Measurements from ENCODE around the gene TBX15. TPM values are rescaled to one million over a fixed set of nuclear protein-coding genes. Genes with fewer than 3 reads are reported as not detected.
A peak's percentile ranks its signal among the peaks of the same experiment; 100 is the strongest.

The TBX15 gene
- polyA plus RNA-seq (ENCODE audit: insufficient read length in 10 of 10) = 10 to 100 TPM; 44.9 to 72.2 (median 59.0) TPM
- long read RNA-seq, donor 1, full-length matches to known transcripts = 12 of 12 reads
- long read RNA-seq, donor 1, partial matches to known transcripts = 0 of 12 reads
- long read RNA-seq, donor 1, other reads (novel, unspliced or antisense) = 0 of 12 reads
- long read RNA-seq, donor 2, full-length matches to known transcripts = 6 of 6 reads
- long read RNA-seq, donor 2, partial matches to known transcripts = 0 of 6 reads
- long read RNA-seq, donor 2, other reads (novel, unspliced or antisense) = 0 of 6 reads
- long read RNA-seq, donor 3 = 0 reads
- long read RNA-seq, donor 4, full-length matches to known transcripts = 4 of 4 reads
- long read RNA-seq, donor 4, partial matches to known transcripts = 0 of 4 reads
- long read RNA-seq, donor 4, other reads (novel, unspliced or antisense) = 0 of 4 reads
- long read RNA-seq, donor 5, full-length matches to known transcripts = 6 of 35 reads
- long read RNA-seq, donor 5, partial matches to known transcripts = 29 of 35 reads
- long read RNA-seq, donor 5, other reads (novel, unspliced or antisense) = 0 of 35 reads
- long read RNA-seq, donor 6, full-length matches to known transcripts = 8 of 13 reads
- long read RNA-seq, donor 6, partial matches to known transcripts = 5 of 13 reads
- long read RNA-seq, donor 6, other reads (novel, unspliced or antisense) = 0 of 13 reads
- long read RNA-seq, donor 7, full-length matches to known transcripts = 14 of 14 reads
- long read RNA-seq, donor 7, partial matches to known transcripts = 0 of 14 reads
- long read RNA-seq, donor 7, other reads (novel, unspliced or antisense) = 0 of 14 reads
- long read RNA-seq, donor 8, full-length matches to known transcripts = 4 of 4 reads
- long read RNA-seq, donor 8, partial matches to known transcripts = 0 of 4 reads
- long read RNA-seq, donor 8, other reads (novel, unspliced or antisense) = 0 of 4 reads
- long read RNA-seq, donor 9, full-length matches to known transcripts = 1 of 1 reads
- long read RNA-seq, donor 9, partial matches to known transcripts = 0 of 1 reads
- long read RNA-seq, donor 9, other reads (novel, unspliced or antisense) = 0 of 1 reads

- DNase-seq = peak; percentile 92 to 96 (median 95)
These were observed at the start of gene TBX15 for GRCh38 chr1:118988186-118989005. Gene TBX15 (minus strand): TSS chr1:118988343. CDS start chr1:118987795, 548 bp downstream.

DNA sequence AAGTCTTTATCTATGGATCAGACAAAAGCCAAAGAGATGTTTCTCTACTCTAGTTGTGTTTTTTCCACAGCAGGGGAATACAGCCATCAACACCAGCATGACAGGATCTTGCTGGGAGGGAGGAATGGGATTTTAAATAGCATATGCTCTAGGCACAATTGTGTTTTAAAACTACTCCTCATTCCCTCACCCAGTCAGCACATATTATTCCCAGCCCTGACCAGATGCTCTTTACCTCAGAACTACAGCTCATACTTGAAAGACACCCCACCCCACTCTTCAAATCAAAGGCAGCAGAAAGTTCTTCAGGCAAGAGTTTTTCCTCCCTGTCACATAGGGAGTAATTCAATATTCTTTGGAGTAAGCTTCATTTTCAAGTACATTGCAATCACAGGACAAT is 46.2 kb upstream of the TBX15 start:
- no peak for DNase-seq

GRCh38 chr1:119032986-119033385 is 44.8 kb upstream of the TBX15 start:
- no peak for DNase-seq

DNA sequence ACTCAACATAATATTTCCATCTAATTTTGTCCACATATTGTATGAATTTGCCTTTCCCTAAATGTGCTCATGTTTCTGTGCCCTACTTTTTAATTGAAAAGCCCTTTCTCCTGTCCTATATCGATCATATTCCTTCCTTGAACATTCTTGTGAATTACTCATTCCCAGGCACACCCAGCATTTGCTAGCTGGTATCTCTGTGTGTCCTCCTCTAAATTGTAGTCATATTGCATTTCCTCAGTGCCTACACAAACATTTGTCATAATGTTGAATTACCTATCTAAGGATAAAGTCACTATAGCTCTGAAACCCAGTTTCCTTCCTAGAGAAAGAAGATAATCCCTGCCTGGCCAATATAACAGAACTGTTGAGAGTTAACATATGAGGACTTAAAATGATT is 39.6 kb upstream of the TBX15 start:
- DNase-seq = no peak

DNA sequence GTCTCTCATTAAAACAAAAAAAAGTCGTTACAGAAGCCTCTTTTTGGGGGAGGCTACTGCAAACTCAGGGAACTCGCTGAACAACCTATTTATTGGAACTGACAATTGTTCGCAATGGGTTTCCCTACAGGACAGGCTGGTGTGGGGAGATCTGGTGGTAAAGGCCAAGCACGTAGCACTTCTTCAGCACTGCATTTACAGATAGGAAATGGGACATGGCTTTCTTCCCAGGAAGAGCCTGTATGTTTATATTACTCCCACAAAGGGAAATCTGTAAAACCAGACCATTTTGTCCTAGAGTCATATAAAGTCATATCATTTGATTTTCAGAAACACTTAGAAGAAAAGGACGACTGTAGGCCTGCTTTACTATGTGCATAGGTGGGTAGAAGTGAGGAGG is 38.8 kb upstream of the TBX15 start:
- no peak for DNase-seq

DNA sequence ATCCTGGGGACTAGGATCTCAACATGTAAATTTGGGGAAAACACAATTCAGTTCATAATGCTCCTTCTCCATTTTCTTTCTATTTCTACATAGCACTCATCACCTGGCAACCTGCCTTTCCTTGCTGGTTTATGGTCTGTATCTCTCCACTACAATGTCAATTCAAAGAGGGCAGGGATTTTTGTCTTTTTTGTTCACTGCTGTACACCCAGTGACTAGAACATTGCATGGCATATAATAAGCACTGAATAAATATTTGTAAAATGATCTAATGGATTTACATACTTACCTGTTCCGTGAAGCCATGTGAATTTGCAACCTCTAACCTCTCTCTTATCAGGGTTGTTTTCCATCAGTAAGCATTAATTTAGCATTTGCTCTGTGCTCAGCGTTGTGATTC is 27.4 kb upstream of the TBX15 start:
- DNase-seq = no peak

- DNase-seq = no peak
These were observed 24.2 kb upstream of the TBX15 start for GRCh38 chr1:119012383-119012782.

DNA sequence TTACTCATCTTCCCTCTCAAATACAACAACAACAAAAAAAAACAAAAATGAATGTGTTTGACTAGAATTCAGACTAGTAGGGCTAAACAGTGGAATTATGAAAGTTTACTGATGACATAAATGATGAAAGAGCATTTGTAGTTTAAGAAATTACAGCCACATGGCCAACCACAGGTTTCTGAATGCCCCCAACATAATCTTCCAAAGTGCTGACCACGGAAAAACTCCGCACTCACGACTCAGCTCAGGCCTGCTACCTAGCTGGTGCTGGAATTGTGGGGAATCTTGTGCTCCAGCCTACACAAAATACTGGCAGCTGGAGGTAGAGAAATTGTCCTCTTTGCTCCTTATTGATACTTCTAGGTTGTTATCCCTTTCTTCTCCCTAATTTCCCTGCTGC is 23.6 kb upstream of the TBX15 start:
- DNase-seq = no peak

DNA sequence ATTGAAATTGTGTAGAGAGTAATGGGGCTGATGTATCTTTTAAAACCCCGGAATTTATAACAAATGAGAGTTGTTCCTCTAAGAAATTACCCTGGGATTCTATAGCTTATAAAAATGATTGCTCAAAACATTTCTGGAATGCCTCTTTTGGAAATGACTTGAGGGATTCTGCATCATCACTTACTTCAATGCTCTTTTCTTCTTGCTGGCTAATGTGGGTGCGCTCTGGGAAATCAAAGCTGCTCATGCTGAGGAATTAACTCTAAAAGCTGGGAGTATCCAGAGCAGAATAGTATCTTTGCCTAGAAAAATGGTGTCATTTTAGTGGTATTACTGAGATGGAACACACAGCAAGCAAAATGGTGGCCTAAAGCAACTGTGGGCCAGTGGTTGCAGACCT is 23.0 kb upstream of the TBX15 start:
- peak in 1 of 3 donors; percentile 26 for DNase-seq

GRCh38 chr1:119010201-119010600 is 22.1 kb upstream of the TBX15 start:
- DNase-seq = no peak

GRCh38 chr1:119009312-119009655 is 21.1 kb upstream of the TBX15 start:
- DNase-seq = no peak

- DNase-seq = peak; percentile 85 to 92 (median 86)
These were observed 20.6 kb upstream of the TBX15 start for GRCh38 chr1:119008483-119009311.

- peak in 1 of 3 donors; percentile 74 for DNase-seq
These were observed 19.7 kb upstream of the TBX15 start for GRCh38 chr1:119007670-119008482.

- peak in 1 of 3 donors; percentile 46 for DNase-seq
These were observed 19.2 kb upstream of the TBX15 start for GRCh38 chr1:119007339-119007669.

- peak in 1 of 3 donors; percentile 73 for DNase-seq
These were observed 18.5 kb upstream of the TBX15 start for GRCh38 chr1:119006406-119007279.

DNA sequence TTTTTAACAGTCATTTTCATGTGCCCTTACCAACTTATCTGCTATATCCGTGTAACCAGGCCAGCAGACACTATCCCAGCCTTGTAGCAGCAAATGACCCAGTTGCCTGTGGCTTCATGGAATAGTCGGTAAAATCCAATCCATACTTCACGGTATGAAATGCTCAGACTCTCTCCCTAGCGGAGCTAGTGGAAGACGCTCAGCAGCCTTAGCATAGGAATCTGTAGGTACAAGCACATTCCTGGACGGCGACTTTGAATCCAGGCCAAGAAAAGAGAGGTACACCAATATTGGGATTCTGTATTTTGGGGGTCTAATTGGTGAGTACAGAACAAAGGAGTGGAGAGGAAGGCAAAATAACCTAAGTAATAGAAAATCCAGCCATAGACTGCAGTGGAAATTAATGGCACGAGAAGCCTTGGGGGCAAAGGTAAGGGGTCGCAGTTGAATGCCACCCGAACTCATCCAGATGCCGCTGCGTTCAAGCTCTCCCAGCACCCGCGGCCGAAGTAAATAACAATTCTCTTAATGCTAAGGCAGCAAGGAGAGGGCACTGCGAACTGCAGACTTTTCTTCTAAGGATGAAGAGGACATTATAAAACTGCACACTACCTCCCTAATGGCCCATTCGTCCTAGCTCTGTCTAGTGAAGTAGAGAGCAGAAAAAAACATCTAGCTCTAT is 17.7 kb upstream of the TBX15 start:
- DNase-seq = peak in 1 of 3 donors; percentile 47

- peak in 1 of 3 donors; percentile 35 for DNase-seq
These were observed 16.6 kb upstream of the TBX15 start for GRCh38 chr1:119004781-119005180.

- peak in 1 of 3 donors; percentile 26 for DNase-seq
These were observed 16.0 kb upstream of the TBX15 start for GRCh38 chr1:119004129-119004527.

All from muscle of back (tissue), 13 donors.